GM13977 (cell line): Measurements from ENCODE around the gene TYMP.

ENCODE experiments used
- DNase-seq: peaks from one replicate; pipeline ENCODE4 v3.0.0; 2012; ENCODE audit warnings: low spot score
- in situ Hi-C: fragments of 300-500 bp; cut with MboI; formaldehyde crosslinking; loops from one replicate; pipeline ENCODE4 v1.12.0; 2022; ENCODE audit warnings: low sequenced_read_pairs, low pct_unique_long_range_greater_than_20kb, mixed read lengths, inconsistent platforms; ENCODE audit not compliant: unreplicated experiment
- TF ChIP-seq, protein P1 (sequence below): IDR thresholded peaks from 2 replicates; pipeline ENCODE4 v1.5.1; 2012; ENCODE audit warnings: mild to moderate bottlenecking, control low read depth; ENCODE audit not compliant: insufficient read depth; ENCODE audit errors: extremely low read depth, missing control alignments

The TYMP gene

DNA sequence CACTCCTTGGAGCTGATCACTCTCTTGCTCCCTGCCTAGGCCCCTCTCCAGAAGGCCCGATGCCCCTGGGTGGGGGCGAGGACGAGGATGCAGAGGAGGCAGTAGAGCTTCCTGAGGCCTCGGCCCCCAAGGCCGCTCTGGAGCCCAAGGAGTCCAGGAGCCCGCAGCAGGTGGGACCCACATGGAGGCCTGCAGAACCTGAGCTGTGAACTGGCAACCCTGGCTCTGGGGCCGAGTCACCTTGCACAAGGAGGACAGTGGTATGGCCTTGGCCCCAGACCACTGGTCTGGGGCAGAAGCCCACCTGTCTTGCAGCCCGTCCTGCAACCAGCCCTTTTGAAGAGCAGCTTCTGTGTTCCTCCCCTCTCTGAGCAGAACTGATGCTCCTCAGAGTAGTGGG is 10.7 kb downstream of the TYMP start:
- no peak for DNase-seq
- TF ChIP-seq, protein P1, sequence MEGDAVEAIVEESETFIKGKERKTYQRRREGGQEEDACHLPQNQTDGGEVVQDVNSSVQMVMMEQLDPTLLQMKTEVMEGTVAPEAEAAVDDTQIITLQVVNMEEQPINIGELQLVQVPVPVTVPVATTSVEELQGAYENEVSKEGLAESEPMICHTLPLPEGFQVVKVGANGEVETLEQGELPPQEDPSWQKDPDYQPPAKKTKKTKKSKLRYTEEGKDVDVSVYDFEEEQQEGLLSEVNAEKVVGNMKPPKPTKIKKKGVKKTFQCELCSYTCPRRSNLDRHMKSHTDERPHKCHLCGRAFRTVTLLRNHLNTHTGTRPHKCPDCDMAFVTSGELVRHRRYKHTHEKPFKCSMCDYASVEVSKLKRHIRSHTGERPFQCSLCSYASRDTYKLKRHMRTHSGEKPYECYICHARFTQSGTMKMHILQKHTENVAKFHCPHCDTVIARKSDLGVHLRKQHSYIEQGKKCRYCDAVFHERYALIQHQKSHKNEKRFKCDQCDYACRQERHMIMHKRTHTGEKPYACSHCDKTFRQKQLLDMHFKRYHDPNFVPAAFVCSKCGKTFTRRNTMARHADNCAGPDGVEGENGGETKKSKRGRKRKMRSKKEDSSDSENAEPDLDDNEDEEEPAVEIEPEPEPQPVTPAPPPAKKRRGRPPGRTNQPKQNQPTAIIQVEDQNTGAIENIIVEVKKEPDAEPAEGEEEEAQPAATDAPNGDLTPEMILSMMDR = no peak
- in situ Hi-C loops = no loop called here

- in situ Hi-C loops = no loop called here
- DNase-seq = no peak
These were observed 11.2 kb downstream of the TYMP start for GRCh38 chr22:50518606-50519005.

DNA sequence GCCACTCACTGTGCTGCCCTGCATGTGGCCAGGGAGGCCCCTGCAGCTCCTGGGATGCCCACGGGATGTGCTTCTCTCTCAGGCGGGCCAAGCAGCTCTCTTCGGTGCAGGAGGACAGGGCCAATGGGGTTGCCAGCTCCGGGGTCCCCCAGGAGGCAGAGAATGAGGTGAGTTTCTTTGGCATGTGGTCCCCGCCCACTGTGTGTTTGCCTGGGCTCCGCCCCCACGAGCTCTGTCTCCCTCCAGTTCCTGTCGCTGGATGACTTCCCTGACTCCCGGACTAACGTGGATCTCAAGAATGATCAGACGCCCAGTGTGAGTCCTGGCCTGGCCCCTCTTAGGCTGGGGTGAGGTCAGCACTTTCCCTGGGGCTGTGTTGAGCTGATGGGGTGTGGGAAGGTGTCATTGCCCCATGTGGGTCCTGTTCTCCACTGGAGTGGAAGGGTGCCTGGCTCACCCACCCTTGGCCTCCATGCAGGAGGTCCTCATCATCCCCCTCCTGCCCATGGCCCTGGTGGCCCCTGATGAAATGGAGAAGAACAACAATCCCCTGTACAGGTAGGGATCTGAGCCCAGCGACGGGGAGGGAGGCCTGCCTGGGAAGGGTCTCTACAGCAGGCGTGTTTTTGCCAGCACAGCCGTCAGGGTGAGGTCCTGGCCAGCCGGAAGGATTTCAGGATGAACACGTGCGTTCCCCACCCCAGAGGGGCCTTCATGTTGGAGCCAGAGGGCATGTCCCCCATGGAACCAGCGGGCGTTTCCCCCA is 12.1 kb downstream of the TYMP start:
- TF ChIP-seq, protein P1 = no peak
- in situ Hi-C loops = no loop called here
- DNase-seq = no peak

More at GRCh38 chr22:50518606-50519005, 11.2 kb downstream of the TYMP start:
- TF ChIP-seq, protein P1 = no peak

DNA sequence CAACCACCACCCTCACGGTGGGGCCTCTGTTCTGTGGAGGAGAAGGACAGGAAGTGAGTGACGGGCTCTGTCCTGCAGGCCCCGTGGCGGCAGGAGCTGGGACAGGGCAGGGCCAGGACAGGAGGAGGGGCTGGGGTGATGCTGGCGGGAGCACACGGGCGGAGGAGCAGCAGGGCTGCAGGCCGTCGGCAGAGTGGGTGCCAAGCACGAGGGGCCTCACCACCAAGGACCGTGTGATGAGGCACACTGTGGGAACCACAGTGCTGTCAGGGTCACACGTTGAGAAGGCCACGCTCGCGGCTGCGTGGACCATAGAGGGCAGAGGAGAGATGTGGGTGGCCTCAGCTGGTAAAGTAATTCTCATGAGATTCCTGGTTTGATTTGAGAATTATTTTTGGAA is 12.9 kb downstream of the TYMP start:
- TF ChIP-seq, protein P1 = no peak
- in situ Hi-C loops = no loop called here
- no peak for DNase-seq

DNA sequence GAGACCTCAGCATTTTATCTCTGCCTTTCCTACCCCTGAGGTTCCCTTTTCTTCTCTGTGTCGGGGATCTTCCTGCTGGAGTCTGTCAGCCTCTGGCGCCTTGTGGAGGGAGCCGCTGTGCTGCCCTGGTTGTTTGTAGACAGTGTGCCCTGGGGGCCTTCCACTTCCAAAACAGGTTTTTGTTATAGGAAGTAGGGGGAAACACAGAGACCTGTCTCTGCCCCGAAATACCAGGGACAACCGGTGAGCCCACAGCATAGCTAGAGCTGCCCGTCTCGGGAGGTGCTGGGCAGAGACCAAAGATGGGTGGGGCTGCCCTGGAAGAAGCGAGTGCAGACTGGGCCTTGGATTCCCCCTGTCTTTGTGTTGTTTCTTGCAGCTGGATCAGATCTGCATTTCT is 13.7 kb downstream of the TYMP start:
- TF ChIP-seq, protein P1 = no peak
- in situ Hi-C loops = no loop called here
- DNase-seq = no peak

GRCh38 chr22:50513175-50513574 is 16.6 kb downstream of the TYMP start:
- DNase-seq = no peak
- in situ Hi-C loops = no loop called here
- TF ChIP-seq, protein P1 = no peak
